ENCODE measurements around the gene ZNF681.
"Not testable (repeated sequence)": the region's sequence is repeated elsewhere in the genome, so short reads cannot be mapped to it uniquely, and the experiment has no call there.

ZNF681 gene

GRCh38 chr19:23758187-23759074 lies at the start of gene ZNF681:
ZNF681 (minus strand) TSS chr19:23758891; CDS start chr19:23758749, 142 bp downstream.
- DNase-seq = peak; percentile 78

GRCh38 chr19:23804676-23805075 lies 46.0 kb upstream of the ZNF681 start:
- no peak for DNase-seq

- DNase-seq = no peak
Observed at GRCh38 chr19:23802290-23802689, 43.6 kb upstream of the ZNF681 start.

GRCh38 chr19:23801803-23802202 lies 43.1 kb upstream of the ZNF681 start:
- DNase-seq = no peak

GRCh38 chr19:23800868-23801267 lies 42.2 kb upstream of the ZNF681 start:
- DNase-seq = no peak

- no peak for DNase-seq
Observed at GRCh38 chr19:23800271-23800670, 41.6 kb upstream of the ZNF681 start.

GRCh38 chr19:23799321-23799720 lies 40.6 kb upstream of the ZNF681 start:
- no peak for DNase-seq

- DNase-seq = no peak
Observed at GRCh38 chr19:23795462-23795861, 36.8 kb upstream of the ZNF681 start.

- DNase-seq = no peak
Observed at GRCh38 chr19:23792784-23793183, 34.1 kb upstream of the ZNF681 start.

GRCh38 chr19:23790641-23791488 lies 32.2 kb upstream of the ZNF681 start:
- no peak for DNase-seq

GRCh38 chr19:23789246-23789645 lies 30.6 kb upstream of the ZNF681 start:
- no peak for DNase-seq

- DNase-seq = no peak
Observed at GRCh38 chr19:23788411-23788810, 29.7 kb upstream of the ZNF681 start.

GRCh38 chr19:23787106-23787505 lies 28.4 kb upstream of the ZNF681 start:
- DNase-seq = no peak

GRCh38 chr19:23785982-23786381 lies 27.3 kb upstream of the ZNF681 start:
- no peak for DNase-seq

GRCh38 chr19:23784274-23784673 lies 25.6 kb upstream of the ZNF681 start:
- no peak for DNase-seq

- DNase-seq = no peak
Observed at GRCh38 chr19:23783636-23784035, 24.9 kb upstream of the ZNF681 start.

GRCh38 chr19:23779645-23780044 lies 21.0 kb upstream of the ZNF681 start:
- no peak for DNase-seq

GRCh38 chr19:23778566-23778965 lies 19.9 kb upstream of the ZNF681 start:
- no peak for DNase-seq

GRCh38 chr19:23778036-23778435 lies 19.3 kb upstream of the ZNF681 start:
- not testable (repeated sequence) for DNase-seq

- no peak for DNase-seq
Observed at GRCh38 chr19:23777216-23777615, 18.5 kb upstream of the ZNF681 start.

GRCh38 chr19:23776507-23777205 lies 18.0 kb upstream of the ZNF681 start:
- no peak for DNase-seq

GRCh38 chr19:23774524-23774971 lies 15.9 kb upstream of the ZNF681 start:
- no peak for DNase-seq

GRCh38 chr19:23774106-23774505 lies 15.4 kb upstream of the ZNF681 start:
- no peak for DNase-seq
